CD4-positive, alpha-beta T cell treated with Interleukin-15 for 4 hours (primary cell): ENCODE results near the gene CDK2.
"Not testable (repeated sequence)": the region's sequence is repeated elsewhere in the genome, so short reads cannot be mapped to it uniquely, and the experiment has no call there.

Source experiments
- DNase-seq: peaks from one replicate; pipeline ENCODE4 v3.0.0-alpha.2; 2020; ENCODE audit warnings: low spot score

CDK2 gene

DNA sequence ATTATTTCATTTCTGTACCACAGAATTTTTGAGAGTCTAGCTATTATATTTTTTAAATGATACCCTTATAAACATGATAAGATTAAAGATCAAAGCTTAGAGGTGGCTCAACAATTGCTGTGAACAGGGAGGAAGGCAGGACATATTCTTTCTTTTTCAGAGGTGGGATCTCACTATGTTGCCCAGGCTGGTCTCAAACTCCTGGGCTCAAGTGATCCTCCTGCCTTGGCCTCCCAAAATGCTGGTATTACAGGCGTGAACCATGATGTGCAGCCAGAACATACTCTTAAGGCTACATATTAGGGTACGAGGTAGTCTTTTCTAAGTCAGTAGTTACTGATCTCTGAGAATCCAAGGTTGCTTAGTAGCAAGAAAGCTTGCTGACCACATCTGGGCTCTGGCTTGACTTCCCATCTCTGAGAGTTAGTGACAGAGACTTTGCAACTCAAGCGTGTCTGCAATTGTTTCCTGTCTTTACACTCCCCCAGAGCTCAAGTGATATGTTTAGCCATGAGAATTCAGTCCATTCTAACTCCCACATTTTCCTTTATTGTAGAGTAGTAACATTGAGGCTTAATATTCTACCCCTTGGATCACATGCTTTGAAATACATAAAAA lies 15.8 kb downstream of the CDK2 start:
- DNase-seq, result no peak

DNA sequence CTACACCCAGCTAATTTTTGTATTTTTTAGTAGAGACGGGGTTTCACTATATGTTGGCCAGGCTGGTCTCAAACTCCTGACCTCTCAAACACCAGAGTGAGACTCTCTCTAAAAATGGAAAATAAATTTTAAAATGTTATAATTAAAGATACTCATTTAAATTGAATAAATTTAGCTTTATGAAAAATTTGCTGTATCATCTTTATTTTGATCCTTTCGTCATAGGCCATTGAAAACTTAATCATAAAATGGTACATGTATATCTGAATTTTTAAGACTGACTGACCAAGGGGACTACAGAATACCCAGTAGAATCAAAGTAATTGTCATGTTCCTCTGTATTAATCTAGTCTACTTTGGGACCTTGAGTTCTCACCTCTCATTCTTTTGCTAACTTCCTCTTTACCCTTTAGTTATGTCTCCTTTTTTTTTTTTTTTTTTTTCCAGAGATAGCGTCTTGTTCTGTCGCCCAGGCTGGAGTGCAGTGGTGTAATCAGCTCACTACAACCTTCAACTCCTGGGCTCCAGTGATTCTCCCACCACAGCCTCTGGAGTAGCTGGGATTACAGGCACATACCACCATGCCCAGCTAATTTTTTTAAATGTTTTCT lies 16.7 kb downstream of the CDK2 start:
- no peak for DNase-seq

DNA sequence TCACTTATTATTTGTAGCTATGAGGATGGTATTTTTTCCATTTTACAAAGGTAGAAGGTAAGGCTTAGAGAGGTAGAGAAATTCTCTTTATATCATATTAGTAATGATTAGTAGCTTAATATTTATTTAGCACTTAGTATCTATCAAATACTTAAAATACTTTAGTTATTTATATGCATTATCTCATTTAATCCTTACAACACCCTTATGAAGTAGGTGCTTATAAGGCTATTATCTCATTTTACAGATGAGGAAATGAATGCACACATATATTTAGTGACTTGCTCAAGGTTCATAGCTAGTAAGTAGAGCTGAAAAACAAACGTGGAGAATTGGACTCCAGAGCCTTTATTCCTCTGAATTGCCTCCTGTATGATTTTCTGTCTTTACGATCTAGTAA lies 18.2 kb downstream of the CDK2 start:
- no peak for DNase-seq

DNA sequence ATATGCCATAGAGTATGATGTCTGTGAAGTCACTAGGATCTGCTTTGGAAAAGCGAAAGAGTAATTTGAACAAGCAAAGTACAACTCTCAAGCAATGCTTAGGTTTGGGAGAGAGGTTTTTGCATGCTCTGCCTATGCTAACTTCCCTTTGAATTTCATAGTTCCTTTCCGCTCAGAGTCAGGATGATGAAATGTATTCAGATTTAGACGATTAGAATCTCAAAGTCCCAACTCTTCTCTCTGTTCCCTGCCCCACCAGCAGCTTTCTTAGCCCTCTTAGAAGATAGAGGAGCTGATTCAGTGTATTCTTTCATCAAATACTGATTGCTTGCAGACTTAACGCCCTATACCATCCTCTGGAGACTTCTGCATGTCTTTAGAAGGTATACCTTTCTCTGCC lies 18.7 kb downstream of the CDK2 start:
- DNase-seq, result no peak

DNA sequence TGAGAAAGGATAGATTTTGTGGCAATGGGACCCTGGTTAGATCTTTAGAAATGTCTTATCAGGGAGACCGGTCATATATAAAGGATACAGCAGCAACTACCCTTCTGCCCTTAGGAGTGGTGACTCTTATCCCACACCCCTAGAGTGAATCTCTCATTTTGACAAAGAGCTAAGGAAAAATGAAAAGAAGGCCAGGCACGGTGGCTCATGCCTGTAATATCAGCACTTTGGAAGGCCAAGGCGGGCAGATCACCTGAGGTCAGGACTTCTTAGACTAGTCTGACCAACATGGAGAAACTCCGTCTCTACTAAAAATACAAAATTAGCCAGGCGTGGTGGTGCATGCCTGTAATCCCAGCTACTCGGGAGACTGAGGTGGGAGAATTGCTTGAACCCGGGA lies 19.3 kb downstream of the CDK2 start:
- not testable (repeated sequence) for DNase-seq

DNA sequence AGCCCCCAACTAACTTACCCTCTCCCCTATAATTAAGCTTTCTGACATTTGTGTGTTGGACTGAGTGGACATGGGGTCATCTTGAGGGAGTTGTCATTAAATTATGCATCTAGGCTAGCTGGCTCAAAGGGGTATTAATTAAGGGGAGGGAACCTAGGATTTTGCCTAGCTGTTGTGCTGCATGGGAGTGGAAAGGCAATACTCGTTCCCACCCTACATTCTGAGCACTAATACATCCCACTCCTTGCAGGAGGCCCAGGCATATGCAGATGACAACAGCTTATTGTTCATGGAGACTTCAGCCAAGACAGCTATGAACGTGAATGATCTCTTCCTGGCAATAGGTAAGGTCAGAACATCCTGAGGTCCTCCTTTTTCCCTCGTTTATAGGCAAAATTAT lies 24.5 kb downstream of the CDK2 start:
- DNase-seq, result no peak

DNA sequence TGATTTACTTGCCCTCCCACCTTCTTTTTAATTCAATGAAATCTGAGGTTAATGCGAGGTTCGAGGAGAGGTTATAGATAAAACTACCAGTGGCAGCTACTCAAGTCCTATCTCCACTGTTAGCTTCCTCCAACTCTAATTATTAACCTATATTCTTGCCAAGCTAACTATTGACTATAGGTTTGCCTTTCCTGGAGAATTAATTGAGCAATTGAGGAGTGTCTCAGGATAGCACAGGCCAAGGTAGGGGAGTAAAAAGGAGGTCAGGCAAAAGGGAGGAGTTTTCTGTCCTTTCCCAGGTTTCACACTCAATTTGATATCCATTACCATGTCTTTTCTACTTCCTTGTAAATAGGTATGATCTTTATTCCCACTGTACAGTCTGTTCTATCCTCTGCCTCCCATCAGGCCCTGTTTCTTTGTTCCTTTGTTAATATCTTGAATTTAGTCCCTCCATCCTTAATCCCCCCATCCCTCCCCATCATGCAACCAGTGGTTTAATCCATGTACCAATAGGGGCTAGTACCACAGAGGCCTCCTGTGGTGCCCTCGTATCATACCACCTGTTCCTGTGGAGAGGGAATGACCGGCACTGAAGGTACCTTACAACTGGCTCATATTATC lies 26.7 kb downstream of the CDK2 start:
- DNase-seq, result no peak

DNA sequence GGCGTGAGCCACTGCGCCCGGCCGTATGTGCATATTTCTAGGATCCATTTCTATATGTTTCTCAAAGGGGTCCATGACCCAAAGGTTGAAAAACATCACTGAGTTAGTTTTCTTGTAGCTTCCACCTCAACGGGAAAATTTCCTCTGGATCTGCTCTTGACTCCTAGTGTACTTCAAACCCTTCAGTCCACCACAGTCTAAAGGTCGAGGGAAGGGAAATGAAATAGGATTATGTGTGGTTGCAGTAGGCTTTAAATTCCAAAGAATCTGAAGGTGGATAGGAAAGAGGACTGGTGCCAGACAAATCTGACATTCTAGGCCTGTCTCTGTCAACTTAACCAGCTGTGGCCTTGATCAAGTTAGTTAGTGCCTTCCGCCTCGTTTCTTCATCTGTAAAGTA lies 28.7 kb downstream of the CDK2 start:
- DNase-seq, result no peak

DNA sequence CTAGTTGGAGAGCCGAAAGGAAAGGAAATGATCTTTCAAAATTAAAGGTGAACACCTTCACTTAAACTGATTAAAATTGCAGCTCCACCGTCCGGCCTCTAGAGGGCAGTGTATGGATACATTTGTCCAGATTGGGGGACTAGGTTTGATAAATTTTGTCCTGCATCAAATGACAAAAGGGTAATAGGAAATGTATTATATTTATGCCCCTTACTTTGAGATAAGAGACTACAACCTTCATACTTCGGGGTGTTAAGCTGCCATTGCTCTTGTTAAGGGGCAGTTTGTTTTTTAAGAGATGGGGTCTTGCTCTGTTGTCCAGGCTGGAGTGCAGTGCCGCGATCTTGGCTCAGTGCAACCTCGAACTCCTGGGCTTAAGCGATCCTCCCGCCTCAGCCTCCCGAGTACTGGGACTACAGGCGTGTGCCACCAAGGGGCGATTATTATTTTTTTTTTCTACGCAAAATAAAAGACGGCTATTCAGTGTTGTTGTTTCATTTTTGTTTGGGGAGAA lies 29.6 kb downstream of the CDK2 start:
- peak; percentile 82 for DNase-seq

DNA sequence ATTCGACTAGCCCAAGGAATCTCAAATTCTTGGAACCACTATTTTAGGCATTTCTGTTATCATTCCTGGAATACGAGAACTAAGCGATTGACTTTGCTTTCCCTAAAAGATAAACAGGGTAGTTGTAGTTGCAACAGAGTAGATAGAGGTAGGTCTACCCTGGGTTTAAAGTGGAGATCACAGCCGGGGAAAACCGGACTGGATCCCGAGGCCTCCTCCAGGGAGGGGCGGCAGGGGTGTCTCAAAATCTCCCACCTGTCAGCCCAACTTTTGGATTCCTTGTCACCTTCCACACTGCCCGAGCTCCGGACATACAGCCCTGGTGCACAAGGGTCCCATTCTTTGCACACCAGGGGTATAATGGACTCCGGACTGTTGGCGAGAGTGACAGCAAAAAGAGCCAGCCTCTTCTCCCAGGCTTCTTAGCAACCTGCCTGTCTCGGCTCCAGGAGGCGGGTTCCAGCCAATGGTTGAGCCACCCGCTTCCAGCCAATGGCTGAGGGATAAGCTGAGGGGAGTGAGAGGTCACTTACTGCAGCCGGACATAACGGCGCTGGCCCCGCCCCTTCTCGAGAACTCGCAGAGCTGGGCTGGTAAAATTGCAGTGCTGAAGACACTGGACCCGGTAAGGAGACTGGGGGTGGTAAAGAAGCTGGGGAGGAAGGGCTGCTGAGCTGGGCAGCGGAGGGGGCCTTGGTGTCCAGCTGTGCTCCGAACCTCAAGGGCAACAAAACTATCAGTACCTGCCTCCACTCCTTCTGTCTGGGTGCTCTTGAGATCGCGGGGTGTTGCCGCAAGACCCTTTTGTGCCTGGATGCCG lies 30.3 kb downstream of the CDK2 start, which contains the start of gene SUOX:
Gene SUOX, plus strand, starts transcription at position 562 of the 820 bp plus-strand sequence. CDS start 4,946 bp downstream, outside the sequence.
- DNase-seq, result peak; percentile 26

DNA sequence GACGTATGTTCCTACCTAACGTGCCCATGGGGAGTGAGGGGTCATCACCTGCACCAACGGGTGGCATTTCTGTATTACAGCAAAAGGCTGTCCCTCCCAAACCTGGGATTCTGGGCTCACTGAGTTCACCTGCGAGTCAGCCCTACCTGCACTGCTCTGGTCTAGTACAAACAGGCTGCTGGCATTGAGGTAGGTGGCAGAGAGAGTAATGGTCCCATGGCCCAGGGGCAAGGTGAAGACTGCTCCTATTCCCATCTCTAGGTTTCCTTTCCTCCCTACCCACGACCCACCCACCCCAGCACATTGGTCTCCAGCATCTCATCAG lies 30.9 kb downstream of the CDK2 start:
- DNase-seq, result no peak

DNA sequence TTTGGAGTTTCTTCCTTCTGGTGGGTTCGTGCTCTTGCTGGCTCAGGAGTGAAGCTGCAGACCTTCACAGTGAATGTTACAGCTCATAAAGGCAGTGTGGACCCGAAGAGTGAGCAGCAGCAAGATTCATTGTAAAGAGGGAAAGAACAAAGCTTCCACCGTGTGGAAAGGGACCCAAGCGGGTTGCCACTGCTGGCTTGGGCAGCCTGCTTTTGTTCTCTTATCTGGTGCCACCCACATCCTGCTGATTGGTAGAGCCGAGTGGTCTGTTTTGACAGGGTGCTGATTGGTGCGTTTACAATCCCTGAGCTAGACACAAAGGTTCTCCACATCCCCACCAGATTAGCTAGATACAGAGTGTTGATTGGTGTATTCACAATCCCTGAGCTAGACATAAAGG lies 32.9 kb downstream of the CDK2 start:
- not testable (repeated sequence) for DNase-seq

DNA sequence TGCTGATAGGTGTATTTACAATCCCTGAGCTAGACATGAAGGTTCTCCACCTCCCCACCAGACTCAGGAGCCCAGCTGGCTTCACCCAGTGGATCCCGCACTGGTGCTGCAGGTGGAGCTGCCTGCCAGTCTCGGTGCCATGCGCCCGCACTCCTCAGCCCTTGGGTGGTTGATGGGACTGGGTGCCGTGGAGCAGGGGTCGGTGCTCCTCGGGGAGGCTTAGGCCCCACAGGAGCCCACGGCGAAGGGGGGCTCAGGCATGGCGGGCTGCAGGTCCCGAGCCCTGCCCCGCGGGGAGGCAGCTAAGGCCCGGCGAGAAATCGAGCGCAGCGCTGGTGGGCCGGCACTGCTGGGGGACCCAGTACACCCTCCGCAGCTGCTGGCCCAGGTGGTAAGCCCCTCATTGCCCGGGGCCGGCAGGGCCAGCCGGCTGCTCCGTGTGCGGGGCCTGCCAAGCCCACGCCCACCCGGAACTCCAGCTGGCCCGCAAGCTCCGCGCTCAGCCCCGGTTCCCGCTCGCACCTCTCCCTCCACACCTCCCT lies 33.4 kb downstream of the CDK2 start:
- not testable (repeated sequence) for DNase-seq

DNA sequence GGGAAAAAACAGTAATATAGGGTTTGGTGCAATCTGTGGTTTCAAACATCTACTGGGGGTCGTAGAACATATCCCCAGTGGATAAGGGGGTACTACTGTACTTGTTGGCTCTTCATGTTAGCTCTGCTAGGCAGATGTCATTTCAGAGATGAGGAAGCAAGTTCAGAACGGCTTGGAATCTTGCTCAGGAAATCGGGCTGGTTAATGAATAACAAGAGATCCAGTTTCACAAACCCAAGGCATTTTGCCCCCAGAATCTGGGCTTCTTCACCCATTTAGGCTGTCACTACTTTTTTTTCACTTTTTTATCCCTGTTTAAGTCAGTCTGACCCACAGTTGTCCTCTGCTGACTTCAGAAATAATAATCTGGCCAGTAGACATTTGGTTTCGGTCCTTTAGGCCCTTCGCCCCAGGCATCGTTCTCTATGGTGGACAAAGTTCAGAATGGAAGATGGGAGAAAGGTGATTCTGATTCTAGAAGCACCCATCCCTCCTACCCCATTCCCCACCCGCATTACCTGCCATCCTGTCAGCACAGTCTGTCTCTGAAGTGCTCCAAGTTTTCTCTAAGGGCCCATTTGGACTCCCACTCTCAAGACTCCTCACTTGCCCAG lies 35.0 kb downstream of the CDK2 start:
- DNase-seq, result no peak

DNA sequence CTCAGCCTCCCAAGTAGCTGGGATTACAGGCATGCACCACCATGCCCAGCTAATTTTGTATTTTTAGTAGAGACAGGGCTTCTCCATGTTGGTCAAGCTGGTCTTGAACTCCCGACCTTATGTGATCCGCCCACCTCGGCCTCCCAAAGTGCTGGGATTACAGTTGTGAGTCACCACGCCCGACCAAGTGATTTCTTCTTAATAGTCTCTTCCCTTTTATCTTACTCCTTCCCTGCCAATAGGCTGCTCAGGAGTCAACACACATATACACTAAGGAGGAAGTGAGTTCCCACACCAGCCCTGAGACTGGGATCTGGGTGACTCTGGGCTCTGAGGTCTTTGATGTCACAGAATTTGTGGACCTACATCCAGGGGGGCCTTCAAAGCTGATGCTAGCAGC lies 36.7 kb downstream of the CDK2 start:
- DNase-seq, result not testable (repeated sequence)

DNA sequence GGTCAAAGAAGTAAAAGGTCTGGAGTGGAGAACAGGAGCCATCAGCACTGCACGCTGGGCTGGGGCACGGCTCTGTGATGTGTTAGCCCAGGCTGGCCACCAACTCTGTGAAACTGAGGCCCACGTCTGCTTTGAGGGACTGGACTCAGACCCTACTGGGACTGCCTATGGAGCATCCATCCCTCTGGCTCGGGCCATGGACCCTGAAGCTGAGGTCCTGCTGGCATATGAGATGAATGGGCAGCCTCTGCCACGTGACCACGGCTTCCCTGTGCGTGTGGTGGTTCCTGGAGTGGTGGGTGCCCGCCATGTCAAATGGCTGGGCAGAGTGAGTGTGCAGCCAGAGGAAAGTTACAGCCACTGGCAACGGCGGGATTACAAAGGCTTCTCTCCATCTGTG lies 37.6 kb downstream of the CDK2 start:
- no peak for DNase-seq

DNA sequence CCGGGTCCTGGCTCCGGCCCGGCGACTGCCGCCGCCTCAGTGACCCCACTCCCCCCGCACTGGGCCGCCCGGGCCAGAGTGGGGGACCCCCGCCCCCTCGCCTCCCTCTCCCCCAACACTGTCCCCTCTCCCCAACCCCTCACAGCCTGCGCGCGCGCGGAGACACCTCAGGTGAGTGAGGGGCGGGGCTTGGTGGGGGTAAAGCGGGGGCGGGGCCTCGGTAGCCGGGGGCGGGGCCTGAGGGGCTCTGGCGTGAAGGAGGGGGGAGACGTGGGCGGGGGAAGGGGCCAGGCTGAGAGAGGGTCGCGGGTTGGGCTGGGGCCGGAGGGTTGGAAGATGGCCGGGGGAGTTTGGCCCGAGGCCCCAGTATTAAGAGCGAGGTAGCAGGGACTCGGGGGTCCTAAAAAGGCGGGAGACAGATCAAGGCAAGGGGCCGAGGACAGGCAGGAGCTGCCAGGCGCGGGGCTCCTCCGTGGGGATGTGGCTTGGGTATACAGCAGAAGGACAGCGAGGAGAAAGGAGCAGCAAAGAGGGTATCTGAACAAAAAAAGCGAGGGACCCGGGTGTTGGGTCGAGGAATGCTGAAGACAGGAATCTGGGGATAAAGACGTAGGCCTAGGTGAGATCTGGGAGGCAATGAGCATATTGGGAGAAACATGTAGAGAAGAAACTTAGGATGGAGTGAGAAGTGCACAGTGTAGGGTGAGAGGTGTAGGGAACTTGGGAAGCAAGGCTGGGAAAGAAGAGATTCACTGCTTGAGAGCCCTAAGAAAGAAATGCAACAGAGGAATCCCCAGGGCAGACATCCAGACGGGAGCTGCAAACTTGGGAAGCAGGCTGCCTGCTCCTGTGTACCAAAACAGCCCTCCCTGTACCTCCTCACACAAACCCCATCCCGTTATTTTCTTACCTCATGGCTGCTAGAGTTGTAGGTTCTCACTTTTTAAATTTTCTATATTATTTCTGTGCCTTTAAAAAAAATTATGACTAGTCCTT lies 41.2 kb downstream of the CDK2 start:
- DNase-seq, result peak; percentile 55

DNA sequence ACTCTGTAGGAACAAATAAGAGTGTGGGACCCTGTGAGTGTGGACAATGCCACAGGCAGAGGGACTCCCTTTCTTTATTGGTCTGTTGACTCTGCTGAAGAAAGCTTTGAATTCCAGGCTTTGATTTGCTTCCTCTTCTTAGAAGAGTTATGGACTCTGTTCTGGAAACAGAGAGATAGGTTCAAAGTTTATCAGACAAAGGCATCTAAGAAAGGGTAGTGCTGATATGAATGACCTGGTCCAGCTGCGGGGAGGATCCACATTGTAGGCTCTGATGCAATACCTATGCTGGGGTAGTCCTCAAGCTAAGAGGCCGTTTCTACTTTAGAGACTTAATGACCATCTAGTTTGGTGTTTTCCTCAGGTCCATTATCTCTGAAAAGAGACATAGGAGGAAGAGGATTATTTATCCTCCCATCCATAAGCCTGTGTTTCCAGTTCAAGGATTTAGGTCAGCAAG lies 43.5 kb downstream of the CDK2 start:
- DNase-seq, result no peak

DNA sequence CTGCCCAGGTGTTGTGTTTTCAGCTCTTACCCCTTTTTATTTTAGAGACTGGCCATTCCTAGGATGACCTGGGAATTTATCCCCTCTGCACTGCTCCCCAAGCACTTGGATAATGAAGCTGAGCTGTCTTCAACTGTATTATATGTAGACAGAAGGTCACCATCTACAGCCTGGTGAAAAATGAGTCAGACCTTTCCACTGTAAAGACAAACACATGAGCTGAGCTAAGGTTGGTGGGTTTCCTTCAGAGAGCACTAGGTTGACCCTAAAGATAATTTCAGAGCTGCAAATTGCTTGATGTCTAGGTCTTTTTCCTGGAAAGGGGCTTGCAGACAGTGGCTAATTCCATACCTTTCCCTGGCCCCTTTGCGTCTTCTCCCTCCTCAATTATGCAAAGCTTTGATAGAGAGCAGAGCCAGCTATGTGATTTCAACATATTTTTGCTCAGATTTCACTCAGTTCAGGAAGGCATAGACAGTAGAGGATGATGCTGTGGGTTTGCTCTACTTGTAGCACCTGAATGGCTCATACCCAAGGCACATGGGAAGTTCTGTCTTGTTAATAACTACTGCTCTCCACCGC lies 45.0 kb downstream of the CDK2 start:
- DNase-seq, result no peak

DNA sequence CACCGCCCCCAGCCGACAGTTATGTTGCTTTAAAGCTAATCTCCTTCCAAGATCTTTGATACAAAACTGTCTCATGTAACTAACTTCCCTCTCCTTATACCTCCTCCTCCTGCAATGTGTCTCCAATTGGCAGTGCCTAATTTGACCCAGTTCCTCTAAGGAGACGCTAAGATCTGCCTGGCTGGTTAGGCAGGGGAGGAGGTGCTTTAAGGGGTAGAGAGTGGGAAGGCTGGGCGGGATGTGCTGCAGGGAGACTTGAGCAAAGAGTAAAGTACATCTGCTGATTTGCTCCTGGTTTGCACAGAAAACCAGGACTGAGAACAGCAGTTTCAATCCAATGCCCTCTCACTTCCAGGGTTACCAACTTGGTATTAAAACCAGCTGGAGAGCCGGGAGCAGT lies 46.9 kb downstream of the CDK2 start:
- DNase-seq, result no peak
